ENCODE data around the gene TRNT1.

The TRNT1 gene

GRCh38 chr3:3085782-3086181, 41.0 kb upstream of the TRNT1 start:
- Histone ChIP-seq H3K27me3 (ENCODE audit: insufficient read depth, low read length, poor library complexity) (no peaks in the 10 kb centered on the region), H2AK5ac (ENCODE audit: low read length) (peak overlapping the region; percentile 5), H2BK5ac (ENCODE audit: low read length) (peak overlapping the region; percentile 83), H2BK15ac (replicated peaks; ENCODE audit: low read depth) (no peak overlapping the region), H3K18ac (ENCODE audit: low read length) (peak overlapping the region; percentile 23), H3K9ac (ENCODE audit: low read length) (no peak overlapping the region), H3K4me3 (ENCODE audit: low read length) (no peak overlapping the region), H3K56ac (ENCODE audit: low read length) (peak overlapping the region; percentile 58), H3K4me1 (ENCODE audit: control insufficient read depth, low read depth, low read length) (peaks cover 10% of the 10 kb centered on the region), H3K79me2 (ENCODE audit: control insufficient read depth, insufficient read depth, low read length) (no peaks in the 10 kb centered on the region), H2BK120ac (ENCODE audit: low read depth, low read length) (no peak overlapping the region), H3K4me2 (ENCODE audit: low read length) (no peak overlapping the region), H3K23ac (ENCODE audit: low read length) (peak overlapping the region; percentile 48), H3K4ac (ENCODE audit: low read depth, low read length) (peak overlapping the region; percentile 26), H4K8ac (ENCODE audit: low read depth, low read length) (no peak overlapping the region), H4K5ac (ENCODE audit: low read length) (peak overlapping the region; percentile 7), H3K27ac (ENCODE audit: low read depth, low read length) (no peak overlapping the region), H3K79me1 (ENCODE audit: low read length) (no peaks in the 10 kb centered on the region), H3K36me3 (ENCODE audit: control insufficient read depth, insufficient read depth, low read length) (no peaks in the 10 kb centered on the region)
- DNase-seq = no peak
- no CpG with 5 or more reads among the region's 6 CpGs for WGBS (ENCODE audit: extremely low coverage, insufficient coverage, low lambda C conversion rate)

GRCh38 chr3:3086239-3086638, 40.5 kb upstream of the TRNT1 start:
- Histone ChIP-seq H4K5ac (ENCODE audit: low read length) (no peak overlapping the region), H3K27me3 (ENCODE audit: insufficient read depth, low read length, poor library complexity) (no peaks in the 10 kb centered on the region), H3K79me2 (ENCODE audit: control insufficient read depth, insufficient read depth, low read length) (no peaks in the 10 kb centered on the region), H2AK5ac (ENCODE audit: low read length) (no peak overlapping the region), H3K56ac (ENCODE audit: low read length) (peak overlapping the region; percentile 58), H3K9ac (ENCODE audit: low read length) (no peak overlapping the region), H3K23ac (ENCODE audit: low read length) (no peak overlapping the region), H4K8ac (ENCODE audit: low read depth, low read length) (no peak overlapping the region), H3K4me2 (ENCODE audit: low read length) (no peak overlapping the region), H3K4me3 (ENCODE audit: low read length) (no peak overlapping the region), H3K36me3 (ENCODE audit: control insufficient read depth, insufficient read depth, low read length) (no peaks in the 10 kb centered on the region), H2BK120ac (ENCODE audit: low read depth, low read length) (no peak overlapping the region), H3K4ac (ENCODE audit: low read depth, low read length) (no peak overlapping the region), H3K4me1 (ENCODE audit: control insufficient read depth, low read depth, low read length) (peaks cover 10% of the 10 kb centered on the region), H3K79me1 (ENCODE audit: low read length) (no peaks in the 10 kb centered on the region), H2BK15ac (replicated peaks; ENCODE audit: low read depth) (no peak overlapping the region), H3K27ac (ENCODE audit: low read depth, low read length) (no peak overlapping the region), H3K18ac (ENCODE audit: low read length) (peak overlapping the region; percentile 23), H2BK5ac (ENCODE audit: low read length) (peak overlapping the region; percentile 83)
- peak; percentile 45 for DNase-seq
- WGBS (ENCODE audit: extremely low coverage, insufficient coverage, low lambda C conversion rate) = no CpG with 5 or more reads among the region's 6 CpGs

DNA sequence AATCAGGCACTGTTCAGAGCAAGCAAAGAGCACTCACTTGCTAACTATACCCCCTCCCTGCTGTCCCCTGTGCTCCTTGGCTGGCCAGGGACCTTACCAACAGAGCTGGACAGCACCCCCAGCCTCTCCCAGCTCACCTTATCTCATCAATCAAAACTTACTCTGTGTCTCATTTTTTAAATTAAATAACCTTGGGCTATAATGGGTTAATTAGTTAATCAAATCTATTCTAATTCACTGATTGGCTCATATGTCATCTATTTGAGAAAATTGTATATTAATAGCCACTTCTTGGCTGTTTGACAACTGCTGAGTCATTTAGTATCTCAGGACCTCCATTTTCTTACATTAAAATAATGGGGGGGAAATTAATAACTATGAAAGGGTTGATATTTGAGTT, 39.5 kb upstream of the TRNT1 start:
- no peak overlapping the region for H3K56ac ChIP-seq (ENCODE audit: low read length)
- H2BK15ac ChIP-seq (replicated peaks; ENCODE audit: low read depth) = no peak overlapping the region
- H3K36me3 ChIP-seq (ENCODE audit: control insufficient read depth, insufficient read depth, low read length) = no peaks in the 10 kb centered on the region
- H4K5ac ChIP-seq (ENCODE audit: low read length) = no peak overlapping the region
- no peak overlapping the region for H2AK5ac ChIP-seq (ENCODE audit: low read length)
- DNase-seq = no peak
- H3K4me1 ChIP-seq (ENCODE audit: control insufficient read depth, low read depth, low read length) = peaks cover 9% of the 10 kb centered on the region
- no peaks in the 10 kb centered on the region for H3K79me2 ChIP-seq (ENCODE audit: control insufficient read depth, insufficient read depth, low read length)
- H3K9ac ChIP-seq (ENCODE audit: low read length) = no peak overlapping the region
- no peak overlapping the region for H3K23ac ChIP-seq (ENCODE audit: low read length)
- no peaks in the 10 kb centered on the region for H3K27me3 ChIP-seq (ENCODE audit: insufficient read depth, low read length, poor library complexity)
- no peak overlapping the region for H3K18ac ChIP-seq (ENCODE audit: low read length)
- no peak overlapping the region for H3K4ac ChIP-seq (ENCODE audit: low read depth, low read length)
- H2BK120ac ChIP-seq (ENCODE audit: low read depth, low read length) = no peak overlapping the region
- no peak overlapping the region for H4K8ac ChIP-seq (ENCODE audit: low read depth, low read length)
- H3K27ac ChIP-seq (ENCODE audit: low read depth, low read length) = no peak overlapping the region
- no peak overlapping the region for H3K4me2 ChIP-seq (ENCODE audit: low read length)
- H3K4me3 ChIP-seq (ENCODE audit: low read length) = no peak overlapping the region
- H3K79me1 ChIP-seq (ENCODE audit: low read length) = no peaks in the 10 kb centered on the region
- H2BK5ac ChIP-seq (ENCODE audit: low read length) = no peak overlapping the region

- Histone ChIP-seq H3K4me2 (ENCODE audit: low read length) (no peak overlapping the region), H4K8ac (ENCODE audit: low read depth, low read length) (no peak overlapping the region), H3K18ac (ENCODE audit: low read length) (no peak overlapping the region), H3K27ac (ENCODE audit: low read depth, low read length) (no peak overlapping the region), H3K4me1 (ENCODE audit: control insufficient read depth, low read depth, low read length) (peaks cover 9% of the 10 kb centered on the region), H3K4me3 (ENCODE audit: low read length) (no peak overlapping the region), H3K4ac (ENCODE audit: low read depth, low read length) (no peak overlapping the region), H3K79me1 (ENCODE audit: low read length) (no peaks in the 10 kb centered on the region), H2BK15ac (replicated peaks; ENCODE audit: low read depth) (no peak overlapping the region), H2AK5ac (ENCODE audit: low read length) (no peak overlapping the region), H4K5ac (ENCODE audit: low read length) (no peak overlapping the region), H3K27me3 (ENCODE audit: insufficient read depth, low read length, poor library complexity) (no peaks in the 10 kb centered on the region), H3K23ac (ENCODE audit: low read length) (no peak overlapping the region), H2BK120ac (ENCODE audit: low read depth, low read length) (no peak overlapping the region), H3K79me2 (ENCODE audit: control insufficient read depth, insufficient read depth, low read length) (no peaks in the 10 kb centered on the region), H2BK5ac (ENCODE audit: low read length) (no peak overlapping the region), H3K56ac (ENCODE audit: low read length) (peak overlapping the region; percentile 9), H3K36me3 (ENCODE audit: control insufficient read depth, insufficient read depth, low read length) (no peaks in the 10 kb centered on the region), H3K9ac (ENCODE audit: low read length) (no peak overlapping the region)
- WGBS (ENCODE audit: extremely low coverage, insufficient coverage, low lambda C conversion rate) = no CpG with 5 or more reads among the region's 7 CpGs
- no peak for DNase-seq
These were observed 38.8 kb upstream of the TRNT1 start for GRCh38 chr3:3087716-3088465.

- Histone ChIP-seq H3K79me1 (ENCODE audit: low read length) (no peaks in the 10 kb centered on the region), H2BK120ac (ENCODE audit: low read depth, low read length) (no peak overlapping the region), H3K27me3 (ENCODE audit: insufficient read depth, low read length, poor library complexity) (no peaks in the 10 kb centered on the region), H3K27ac (ENCODE audit: low read depth, low read length) (no peak overlapping the region), H3K4me1 (ENCODE audit: control insufficient read depth, low read depth, low read length) (peaks cover 9% of the 10 kb centered on the region), H3K36me3 (ENCODE audit: control insufficient read depth, insufficient read depth, low read length) (no peaks in the 10 kb centered on the region), H3K56ac (ENCODE audit: low read length) (no peak overlapping the region), H3K79me2 (ENCODE audit: control insufficient read depth, insufficient read depth, low read length) (no peaks in the 10 kb centered on the region), H2BK5ac (ENCODE audit: low read length) (no peak overlapping the region), H3K4me2 (ENCODE audit: low read length) (no peak overlapping the region), H3K4ac (ENCODE audit: low read depth, low read length) (no peak overlapping the region), H4K5ac (ENCODE audit: low read length) (no peak overlapping the region), H3K4me3 (ENCODE audit: low read length) (no peak overlapping the region), H2BK15ac (replicated peaks; ENCODE audit: low read depth) (no peak overlapping the region), H3K9ac (ENCODE audit: low read length) (no peak overlapping the region), H2AK5ac (ENCODE audit: low read length) (no peak overlapping the region), H4K8ac (ENCODE audit: low read depth, low read length) (no peak overlapping the region), H3K18ac (ENCODE audit: low read length) (no peak overlapping the region), H3K23ac (ENCODE audit: low read length) (no peak overlapping the region)
- WGBS (ENCODE audit: extremely low coverage, insufficient coverage, low lambda C conversion rate) = no CpG with 5 or more reads among the region's 4 CpGs
- no peak for DNase-seq
These were observed 37.7 kb upstream of the TRNT1 start for GRCh38 chr3:3089017-3089416.

DNA sequence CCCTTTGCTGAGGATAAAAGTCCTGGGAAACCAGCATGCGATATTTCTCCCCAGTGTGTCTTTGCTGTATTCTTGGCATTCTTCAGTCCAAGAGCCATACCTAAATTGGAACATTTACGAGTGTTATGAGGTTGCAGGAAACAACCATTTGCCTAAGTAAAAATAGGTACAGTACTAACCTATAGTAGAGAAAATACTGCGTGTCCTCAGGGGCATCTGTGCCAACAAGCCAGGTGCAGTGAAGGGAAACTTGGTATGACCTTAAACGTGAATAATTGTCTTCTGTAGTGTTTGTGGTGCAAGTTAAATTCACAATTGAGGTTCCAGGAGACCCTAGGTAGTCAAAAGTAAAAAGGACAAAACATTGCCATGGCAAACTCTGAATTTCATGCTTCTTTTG, 28.8 kb upstream of the TRNT1 start:
- Histone ChIP-seq H3K18ac (ENCODE audit: low read length) (no peak overlapping the region), H3K79me1 (ENCODE audit: low read length) (no peaks in the 10 kb centered on the region), H3K9ac (ENCODE audit: low read length) (no peak overlapping the region), H2AK5ac (ENCODE audit: low read length) (no peak overlapping the region), H4K8ac (ENCODE audit: low read depth, low read length) (no peak overlapping the region), H3K27ac (ENCODE audit: low read depth, low read length) (no peak overlapping the region), H2BK120ac (ENCODE audit: low read depth, low read length) (no peak overlapping the region), H3K4me3 (ENCODE audit: low read length) (no peak overlapping the region), H3K23ac (ENCODE audit: low read length) (no peak overlapping the region), H3K79me2 (ENCODE audit: control insufficient read depth, insufficient read depth, low read length) (no peaks in the 10 kb centered on the region), H4K5ac (ENCODE audit: low read length) (no peak overlapping the region), H3K4me2 (ENCODE audit: low read length) (no peak overlapping the region), H2BK5ac (ENCODE audit: low read length) (no peak overlapping the region), H3K36me3 (ENCODE audit: control insufficient read depth, insufficient read depth, low read length) (no peaks in the 10 kb centered on the region), H2BK15ac (replicated peaks; ENCODE audit: low read depth) (no peak overlapping the region), H3K4me1 (ENCODE audit: control insufficient read depth, low read depth, low read length) (no peaks in the 10 kb centered on the region), H3K27me3 (ENCODE audit: insufficient read depth, low read length, poor library complexity) (no peaks in the 10 kb centered on the region), H3K56ac (ENCODE audit: low read length) (no peak overlapping the region), H3K4ac (ENCODE audit: low read depth, low read length) (no peak overlapping the region)
- DNase-seq = no peak
- WGBS (ENCODE audit: extremely low coverage, insufficient coverage, low lambda C conversion rate) = no CpG with 5 or more reads among the region's 4 CpGs

Measured in mesendoderm (in vitro differentiated cells).